LNCAP (cell line): ENCODE results near the gene LNPEP.

ENCODE experiments used
- TF ChIP-seq, protein P1 (sequence below): fragments of 450-650 bp; IDR thresholded peaks from 2 replicates; pipeline ENCODE4 v1.5.1; 2017; ENCODE audit warnings: mild to moderate bottlenecking

Gene LNPEP

DNA sequence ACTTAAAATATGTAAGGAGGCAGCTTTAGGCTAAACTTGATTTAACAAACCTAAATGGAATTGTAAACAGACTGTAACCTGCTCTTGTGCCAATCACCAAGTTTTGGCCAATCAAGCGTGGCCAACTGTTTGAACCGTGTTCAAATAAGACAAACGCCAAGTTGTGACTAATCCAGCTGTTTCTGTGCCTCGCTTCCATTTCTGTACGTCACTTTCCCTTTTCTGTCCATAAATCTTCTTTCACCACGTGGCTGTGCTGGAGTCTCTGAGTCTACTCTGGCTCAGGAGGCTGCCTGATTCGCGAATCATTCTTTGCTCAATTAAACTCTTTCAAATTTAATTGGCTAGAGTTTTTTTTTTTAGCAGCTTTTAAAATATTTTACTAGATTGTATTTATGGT is 135.2 kb downstream of the LNPEP start:
- TF ChIP-seq, protein P1, sequence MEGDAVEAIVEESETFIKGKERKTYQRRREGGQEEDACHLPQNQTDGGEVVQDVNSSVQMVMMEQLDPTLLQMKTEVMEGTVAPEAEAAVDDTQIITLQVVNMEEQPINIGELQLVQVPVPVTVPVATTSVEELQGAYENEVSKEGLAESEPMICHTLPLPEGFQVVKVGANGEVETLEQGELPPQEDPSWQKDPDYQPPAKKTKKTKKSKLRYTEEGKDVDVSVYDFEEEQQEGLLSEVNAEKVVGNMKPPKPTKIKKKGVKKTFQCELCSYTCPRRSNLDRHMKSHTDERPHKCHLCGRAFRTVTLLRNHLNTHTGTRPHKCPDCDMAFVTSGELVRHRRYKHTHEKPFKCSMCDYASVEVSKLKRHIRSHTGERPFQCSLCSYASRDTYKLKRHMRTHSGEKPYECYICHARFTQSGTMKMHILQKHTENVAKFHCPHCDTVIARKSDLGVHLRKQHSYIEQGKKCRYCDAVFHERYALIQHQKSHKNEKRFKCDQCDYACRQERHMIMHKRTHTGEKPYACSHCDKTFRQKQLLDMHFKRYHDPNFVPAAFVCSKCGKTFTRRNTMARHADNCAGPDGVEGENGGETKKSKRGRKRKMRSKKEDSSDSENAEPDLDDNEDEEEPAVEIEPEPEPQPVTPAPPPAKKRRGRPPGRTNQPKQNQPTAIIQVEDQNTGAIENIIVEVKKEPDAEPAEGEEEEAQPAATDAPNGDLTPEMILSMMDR = no peak

DNA sequence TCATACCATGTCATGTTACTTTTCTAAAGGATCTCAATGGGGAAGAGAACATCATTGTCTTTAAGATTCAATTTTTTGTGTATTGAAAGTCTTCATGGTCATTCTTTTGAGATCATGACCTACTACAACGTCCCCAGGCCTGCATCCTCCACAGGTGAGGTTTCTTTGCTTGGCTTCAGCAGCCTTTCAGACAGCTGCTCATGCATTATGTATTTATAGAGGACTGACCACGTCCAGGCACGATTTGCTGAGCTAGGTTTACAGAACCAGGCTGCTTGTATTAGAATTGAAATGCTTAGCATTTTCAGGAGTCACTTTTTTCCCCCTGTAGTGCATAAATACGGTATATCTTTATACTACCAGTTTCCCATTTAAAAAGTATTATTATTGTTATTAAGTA is 136.1 kb downstream of the LNPEP start:
- TF ChIP-seq, protein P1 = no peak

DNA sequence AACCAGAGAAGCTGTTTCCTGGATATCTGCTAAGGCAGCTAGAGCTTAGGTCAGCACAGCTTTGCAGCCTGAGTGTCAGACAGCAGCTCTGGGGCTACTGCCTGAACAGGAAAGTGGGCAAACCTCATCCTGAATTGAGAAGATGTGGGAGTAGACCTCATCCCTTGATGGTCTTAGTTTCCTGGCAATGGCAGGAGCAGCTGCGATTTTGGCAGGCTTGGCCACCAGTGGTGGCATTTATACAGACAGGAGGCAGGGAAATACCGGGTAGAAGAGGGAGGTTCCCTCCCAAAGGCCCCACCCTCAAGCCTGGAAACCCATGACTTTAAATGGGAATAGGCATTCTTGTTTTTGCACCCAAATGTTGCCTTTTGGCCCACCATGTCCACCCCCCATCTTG is 136.8 kb downstream of the LNPEP start:
- TF ChIP-seq, protein P1 = no peak

DNA sequence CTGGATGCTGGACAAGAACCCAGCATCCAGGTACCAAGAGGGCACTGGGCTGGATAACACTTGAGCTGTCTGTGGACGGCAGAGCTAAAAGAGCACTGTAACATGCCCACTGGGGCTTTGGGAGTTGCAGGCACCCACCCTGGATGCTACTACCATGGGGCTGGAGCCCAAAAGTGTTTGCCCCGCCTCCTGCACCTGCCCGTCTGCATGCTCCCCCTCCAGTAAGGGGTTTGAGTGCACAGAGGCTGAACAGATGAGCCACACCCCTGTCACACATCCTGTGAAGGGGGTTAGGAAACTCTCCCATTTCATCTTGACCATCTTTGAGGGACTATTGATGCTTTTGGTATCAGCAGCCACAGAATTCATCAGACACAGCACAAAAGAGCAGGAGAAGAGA is 137.5 kb downstream of the LNPEP start:
- TF ChIP-seq, protein P1 = no peak

DNA sequence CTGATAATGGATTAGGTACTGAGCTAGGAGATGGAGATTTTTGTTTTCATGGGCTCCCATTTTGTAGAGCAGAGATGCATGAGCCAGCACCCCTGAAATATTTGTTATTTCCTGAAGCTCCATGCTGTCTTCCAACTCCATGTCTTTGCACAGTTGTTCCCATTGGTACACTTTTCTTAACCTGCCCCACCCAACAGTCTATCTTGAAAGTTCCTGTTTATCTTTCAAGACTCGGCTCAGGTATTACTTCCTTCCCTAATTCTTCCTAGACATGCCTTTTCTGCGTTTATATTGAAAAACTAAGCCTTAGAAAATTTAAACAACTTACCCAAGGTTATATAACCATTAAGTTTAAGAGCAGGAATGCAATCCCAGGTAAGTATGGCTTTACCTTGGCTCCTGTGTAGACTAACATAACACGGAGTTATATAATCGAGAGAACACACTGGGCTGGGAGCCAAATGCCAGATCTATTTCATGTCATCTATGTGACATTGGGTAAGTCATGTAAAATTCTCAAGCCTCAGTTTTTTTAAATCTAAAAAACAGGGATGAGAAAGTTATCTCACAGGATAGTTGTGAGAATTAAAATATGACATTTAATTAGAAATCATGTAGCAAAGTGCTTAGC is 139.1 kb downstream of the LNPEP start:
- TF ChIP-seq, protein P1 = no peak

DNA sequence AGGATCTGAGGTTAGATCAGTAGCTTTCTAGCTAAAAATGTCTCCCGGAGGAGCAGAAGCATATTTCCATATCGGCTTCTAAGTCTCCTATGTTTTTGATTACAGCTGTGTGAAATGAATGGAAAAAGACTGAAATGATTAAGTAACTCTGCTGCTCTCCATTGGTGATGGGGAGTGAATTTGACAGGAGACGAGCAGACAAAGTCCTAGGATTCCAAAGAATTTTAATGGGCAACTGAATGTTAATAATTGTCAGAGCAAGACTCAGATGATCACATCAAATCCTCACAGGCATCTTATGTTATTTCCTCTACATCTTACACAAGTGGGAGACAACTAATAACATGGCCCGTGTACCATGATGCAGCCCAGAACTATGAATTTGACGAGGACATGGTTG is 139.8 kb downstream of the LNPEP start:
- TF ChIP-seq, protein P1 = no peak

DNA sequence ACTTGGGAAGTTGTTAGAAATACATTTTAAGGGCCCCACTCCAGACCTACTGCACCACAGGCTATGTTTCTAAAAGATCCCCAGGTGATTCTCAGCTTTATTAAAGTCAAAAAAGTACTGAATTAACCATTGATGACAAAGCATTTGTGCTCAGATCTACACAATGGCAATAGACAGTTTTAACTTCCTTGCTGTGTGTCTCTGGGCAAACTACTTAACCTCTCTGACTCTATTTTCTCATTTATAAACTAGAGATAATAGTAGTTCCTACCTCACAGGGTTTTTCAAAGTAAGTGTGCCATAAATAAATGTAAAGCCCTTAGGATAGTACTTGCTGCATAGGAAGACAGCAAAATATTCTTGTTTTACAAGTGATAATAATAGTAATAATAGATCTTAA is 140.2 kb downstream of the LNPEP start:
- TF ChIP-seq, protein P1 = no peak

DNA sequence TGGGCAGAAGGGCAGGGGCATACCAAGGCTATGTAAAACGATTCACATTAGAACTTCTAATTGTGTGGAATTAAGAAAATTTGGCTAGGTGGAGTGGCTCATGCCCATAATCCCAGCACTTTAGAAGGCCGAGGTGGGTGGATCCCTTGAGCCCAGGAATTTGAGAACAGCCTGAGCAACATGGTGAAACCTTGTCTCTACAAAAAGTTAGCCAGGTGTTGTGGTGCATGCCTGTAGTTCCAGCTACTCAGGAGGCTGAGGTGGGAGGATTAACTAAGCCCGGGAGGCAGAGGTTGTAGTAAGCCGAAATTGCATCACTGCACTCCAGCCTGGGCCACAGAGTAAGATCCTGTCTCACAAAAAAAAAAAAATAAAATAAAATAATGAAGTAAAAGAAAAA is 141.4 kb downstream of the LNPEP start:
- TF ChIP-seq, protein P1 = no peak
